H1 (cell line): ENCODE data around the gene ABHD16B. TPM values are rescaled to one million over a fixed set of nuclear protein-coding genes. Genes with fewer than 3 reads are reported as not detected.

ENCODE experiments used
- CTCF ChIA-PET: fragments of 300-600 bp; sonication (Branson Sonifier 250); formaldehyde crosslinking; loops from one replicate; lab custom pipeline; 2021; ENCODE audit not compliant: partially characterized antibody; lab: Charles Lee
- POLR2A ChIA-PET: fragments of 300-600 bp; sonication (Branson Sonifier 250); formaldehyde crosslinking; loops from one replicate; lab custom pipeline; 2021; ENCODE audit warnings: inconsistent platforms; ENCODE audit not compliant: partially characterized antibody; lab: Charles Lee
- DNase-seq, 2 experiments: peaks; one replicate each; pipeline versions ENCODE4 v3.0.0 to v3.0.0-alpha.2; 2010 to 2022; ENCODE audit warnings: low spot score in 2 of 2, low read depth in 1 of 2, mixed read lengths in 1 of 2
- FAIRE-seq: peaks from 2 replicates; lab custom pipeline; 2011; peaks lifted over from hg19 to GRCh38; lab: Jason Lieb, UNC
- H2AFZ ChIP-seq: 2 replicates; pipeline ENCODE4 v1.8.1; 2012; ENCODE audit warnings: low read length, inconsistent platforms
- H2AK5ac ChIP-seq: 2 replicates; pipeline ENCODE4 v1.6.1; 2013; ENCODE audit warnings: low read depth, low read length
- H2BK120ac ChIP-seq: replicated peaks from 2 replicates; pipeline ENCODE3; 2013; ENCODE audit warnings: low read depth, low read length, inconsistent platforms
- H2BK12ac ChIP-seq: 2 replicates; pipeline ENCODE4 v1.6.1; 2013; ENCODE audit warnings: low read depth, low read length
- H2BK15ac ChIP-seq: 2 replicates; pipeline ENCODE4 v1.6.1; 2013; ENCODE audit warnings: low read length
- H2BK20ac ChIP-seq: 2 replicates; pipeline ENCODE4 v1.6.1; 2013; ENCODE audit warnings: low read length
- H2BK5ac ChIP-seq: 2 replicates; pipeline ENCODE4 v1.6.1; 2013; ENCODE audit warnings: low read depth, low read length
- H3K14ac ChIP-seq: 2 replicates; pipeline ENCODE4 v1.6.1; 2013; ENCODE audit warnings: inconsistent platforms; ENCODE audit not compliant: insufficient read length
- H3K18ac ChIP-seq: 2 replicates; pipeline ENCODE4 v1.6.1; 2013; ENCODE audit warnings: low read length; ENCODE audit errors: extremely low read depth
- H3K23ac ChIP-seq: 2 replicates; pipeline ENCODE4 v1.6.1; 2013; ENCODE audit warnings: inconsistent platforms; ENCODE audit not compliant: insufficient read length
- H3K23me2 ChIP-seq: 2 replicates; pipeline ENCODE4 v1.6.1; 2013; ENCODE audit warnings: low read depth, low read length
- H3K27ac ChIP-seq: 2 replicates; pipeline ENCODE4 v1.6.1; 2011; ENCODE audit warnings: low read depth, low read length, inconsistent platforms
- H3K27me3 ChIP-seq, 4 experiments: replicated peaks in 1 of 4; 1 replicate in 1 of 4; 2 replicates in 3 of 4; pipeline versions ENCODE4 v1.6.1 to v1.8.1; 2011 to 2013; ENCODE audit warnings: low read length in 3 of 4, mild to moderate bottlenecking in 3 of 4, inconsistent platforms in 2 of 4, mixed read lengths in 2 of 4, moderate library complexity in 1 of 4; ENCODE audit not compliant: control insufficient read depth in 3 of 4, insufficient read depth in 3 of 4; ENCODE audit errors: extremely low read depth in 1 of 4
- H3K36me3 ChIP-seq, 4 experiments: 2 replicates each; pipeline versions ENCODE4 v1.6.1 to v1.8.1; 2011 to 2013; ENCODE audit warnings: mild to moderate bottlenecking in 4 of 4, low read length in 3 of 4, moderate library complexity in 2 of 4, control low read depth in 1 of 4, inconsistent platforms in 1 of 4; ENCODE audit not compliant: insufficient read depth in 4 of 4, control insufficient read depth in 2 of 4
- H3K4ac ChIP-seq: replicated peaks from 2 replicates; pipeline ENCODE3; 2013; ENCODE audit warnings: low read length, low read depth, mixed read lengths, inconsistent platforms; ENCODE audit not compliant: insufficient read length
- H3K4me1 ChIP-seq, 4 experiments: replicated peaks in 1 of 4; 1 replicate in 1 of 4; 2 replicates in 3 of 4; pipeline versions ENCODE4 v1.6.1 to v1.8.1; 2011 to 2013; ENCODE audit warnings: low read length in 3 of 4, inconsistent platforms in 2 of 4, mixed read lengths in 1 of 4; ENCODE audit not compliant: insufficient read depth in 4 of 4, control insufficient read depth in 3 of 4
- H3K4me2 ChIP-seq, 2 experiments: 2 replicates each; pipeline versions ENCODE4 v1.6.1 to v1.8.1; 2011 to 2013; ENCODE audit warnings: low read depth in 2 of 2, low read length in 2 of 2, control low read depth in 1 of 2, inconsistent platforms in 1 of 2, mild to moderate bottlenecking in 1 of 2; ENCODE audit not compliant: insufficient read depth in 1 of 2
- H3K4me3 ChIP-seq, 4 experiments: fragments of 200-600, 300-600 bp in 1 of 4; sonication (generic), shearing (Covaris generic), sonication (Bioruptor Twin) in 1 of 4; 2 replicates each; pipeline versions ENCODE4 v1.5.1 to v1.8.1; 2011 to 2016; ENCODE audit warnings: low read length in 4 of 4, low read depth in 3 of 4, control low read depth in 2 of 4, inconsistent platforms in 2 of 4, mild to moderate bottlenecking in 2 of 4, mixed read lengths in 1 of 4, moderate library complexity in 1 of 4; ENCODE audit not compliant: insufficient read depth in 2 of 4; ENCODE audit errors: extremely low read depth in 1 of 4
- H3K56ac ChIP-seq: replicated peaks from 2 replicates; pipeline ENCODE3; 2013; ENCODE audit warnings: low read depth, mild to moderate bottlenecking, mixed read lengths, low read length, inconsistent platforms; ENCODE audit not compliant: insufficient read length
- H3K79me1 ChIP-seq: 2 replicates; pipeline ENCODE4 v1.6.1; 2013; ENCODE audit warnings: low read depth, low read length, control low read depth
- H3K79me2 ChIP-seq, 2 experiments: 2 replicates each; pipeline versions ENCODE4 v1.6.1 to v1.8.1; 2012 to 2013; ENCODE audit warnings: low read length in 2 of 2, mild to moderate bottlenecking in 2 of 2, inconsistent platforms in 1 of 2; ENCODE audit not compliant: insufficient read depth in 2 of 2, control insufficient read depth in 1 of 2
- H3K9ac ChIP-seq, 4 experiments: replicated peaks in 1 of 4; 1 replicate in 1 of 4; 2 replicates in 3 of 4; pipeline versions ENCODE4 v1.6.1 to v1.8.1; 2011 to 2013; ENCODE audit warnings: low read depth in 3 of 4, low read length in 3 of 4, control low read depth in 2 of 4, mild to moderate bottlenecking in 2 of 4, moderate library complexity in 2 of 4, inconsistent platforms in 1 of 4; ENCODE audit errors: extremely low read depth in 1 of 4
- H3K9me3 ChIP-seq, 2 experiments: 2 replicates each; pipeline versions ENCODE4 v1.6.1 to v1.8.1; 2012 to 2013; ENCODE audit warnings: mild to moderate bottlenecking in 2 of 2, moderate library complexity in 2 of 2, control low read depth in 1 of 2, inconsistent platforms in 1 of 2, low read depth in 1 of 2, low read length in 1 of 2, mixed read lengths in 1 of 2; ENCODE audit not compliant: insufficient read depth in 2 of 2
- H4K20me1 ChIP-seq, 2 experiments: replicated peaks in 1 of 2; 2 replicates each; pipeline versions ENCODE3 to v1.8.1; 2011 to 2013; ENCODE audit warnings: inconsistent platforms in 2 of 2, low read length in 2 of 2, mild to moderate bottlenecking in 1 of 2; ENCODE audit not compliant: insufficient read depth in 2 of 2, control insufficient read depth in 1 of 2
- H4K5ac ChIP-seq: 2 replicates; pipeline ENCODE4 v1.6.1; 2013; ENCODE audit warnings: low read length, low read depth, mixed read lengths, inconsistent platforms; ENCODE audit not compliant: insufficient read length
- H4K8ac ChIP-seq: 2 replicates; pipeline ENCODE4 v1.8.0; 2013; ENCODE audit warnings: mild to moderate bottlenecking, moderate library complexity, low read length, inconsistent platforms; ENCODE audit not compliant: insufficient read depth; ENCODE audit errors: extremely low read depth
- H4K91ac ChIP-seq: replicated peaks from 2 replicates; pipeline ENCODE3; 2013; ENCODE audit warnings: low read length, mixed read lengths, inconsistent platforms; ENCODE audit not compliant: insufficient read length
- CHD2 ChIP-seq: IDR thresholded peaks from 2 replicates; pipeline ENCODE4 v1.6.1; 2012; ENCODE audit warnings: low read length, improper control_type of control experiment
- KDM1A ChIP-seq: fragments of 200-600, 300-600 bp; sonication (generic); IDR thresholded peaks from 2 replicates; pipeline ENCODE4 v1.7.1; 2016; ENCODE audit warnings: mild to moderate bottlenecking, low read length, borderline replicate concordance
- RAD21 ChIP-seq, 2 experiments: IDR thresholded peaks in 1 of 2; conservative IDR thresholded peaks in 1 of 2; 2 replicates each; pipeline ENCODE4 v1.6.1; 2011; ENCODE audit warnings: low read depth in 2 of 2, low read length in 2 of 2, improper control_type of control experiment in 1 of 2, inconsistent platforms in 1 of 2, mild to moderate bottlenecking in 1 of 2, moderate library complexity in 1 of 2
- WGBS, 2 experiments: shearing (Covaris generic) in 1 of 2; methylation state at CpG; one replicate each; pipeline versions ENCODE4 v1.1.6 to v1.1.7; 2013 to 2015; ENCODE audit warnings: low lambda C conversion rate in 2 of 2, mixed read lengths in 2 of 2, inconsistent platforms in 1 of 2, low coverage in 1 of 2, missing lambda C conversion rate in 1 of 2; ENCODE audit not compliant: insufficient replicate concordance in 2 of 2, insufficient coverage in 1 of 2, insufficient read length in 1 of 2; ENCODE audit errors: extremely low coverage in 1 of 2, missing lambda C conversion rate in 1 of 2; 5-methylcytosine and 5-hydroxymethylcytosine counted together
- polyA plus RNA-seq, 7 experiments: library from polyadenylated mRNA; depleted of rRNA in 3 of 7; stranded (reverse) in 5 of 7; unstranded in 2 of 7; fragments of >200 nt in 5 of 7; fragments of 200-250 nt in 2 of 7; gene quantifications; 1 replicate in 5 of 7; 2 replicates in 1 of 7; 4 replicates in 1 of 7; pipeline versions ENCODE4 v1.2.1 to v1.2.3, GENCODE V29; 2011 to 2013; ENCODE audit warnings: missing spikeins in 2 of 7, mixed read lengths in 2 of 7
- total RNA-seq: library from RNA; stranded (reverse); fragmentation: NEBNext Ultra II Directional; extraction: Animal tissue kit (Norgen Biotek cat#: 25700); gene quantifications from 2 replicates; pipeline ENCODE4 v1.2.1, GENCODE V29; 2021

Gene ABHD16B
- total and polyA plus RNA-seq, 2 of the 8 experiments (the other 6 are each of a cell fraction or from before 2014, with no cell fraction given): not detected

- WGBS, 2 experiments: 0% methylated on average over 5 of the region's 147 CpGs; no CpG with 5 or more reads in 1 of the 2 experiments
- H2AFZ ChIP-seq: no peak within 1 kb of the TSS; the same call in 1 of the 2 replicates
- TF ChIP-seq KDM1A: no peak
- TF ChIP-seq CHD2: no peak
- TF ChIP-seq RAD21 (IDR thresholded peaks at IDR 0.05 in 1 of 2, conservative IDR thresholded peaks at IDR 0.05 in 1 of 2; ENCODE audit: low read depth in 2 of 2, low read length in 2 of 2): no peak
Observed at GRCh38 chr20:63830841-63831588, 30.3 kb upstream of the ABHD16B start, which contains the start of gene ZBTB46. Gene ZBTB46 (minus strand): TSS chr20:63831264. CDS start chr20:63790757, 40,507 bp downstream.

More at GRCh38 chr20:63830841-63831588, 30.3 kb upstream of the ABHD16B start, which contains the start of gene ZBTB46:
- H3K27me3 ChIP-seq: peaks cover 14 to 36% (median 28%) of the 10 kb centered on the region in 4 experiments; a peak in 6 of 7 replicates
- ChIA-PET POLR2A (interaction anchor here (0.6 kb wide), 1 partner anchor 354 kb away, joined by 3 read pairs; no protein-coding TSS in a partner anchor), CTCF (no interaction called here)
- H3K14ac ChIP-seq: no peak within 1 kb of the TSS
- FAIRE-seq: no peak
- peak within 1 kb of the TSS; percentile 22 for H3K56ac ChIP-seq
- H3K23me2 ChIP-seq: peaks cover 15% of the 10 kb centered on the region; the same call in 1 of the 2 replicates
- peak within 1 kb of the TSS; percentile 65 for H4K91ac ChIP-seq
- peak within 1 kb of the TSS; percentile 54 to 80 (median 56) for H3K4me3 ChIP-seq
- no peak within 1 kb of the TSS for H3K23ac ChIP-seq
- peaks cover 7% of the 10 kb centered on the region for H3K79me1 ChIP-seq
- no peaks in the 10 kb centered on the region for H3K9me3 ChIP-seq
- no peaks in the 10 kb centered on the region; a peak in 1 of 8 replicates for H3K36me3 ChIP-seq
- peaks cover 4 to 30% (median 21%) of the 10 kb centered on the region in 4 experiments for H3K4me1 ChIP-seq
- H4K20me1 ChIP-seq: peaks cover 5 to 17% of the 10 kb centered on the region in 2 experiments
- H2BK5ac ChIP-seq: no peak within 1 kb of the TSS
- H2BK20ac ChIP-seq: no peak within 1 kb of the TSS
- H2BK12ac ChIP-seq: no peak within 1 kb of the TSS
- no peak within 1 kb of the TSS for H3K4ac ChIP-seq
- peak within 1 kb of the TSS in 2 of 4 experiments; percentile 41 to 61; a peak in 3 of 7 replicates for H3K9ac ChIP-seq
- no peak within 1 kb of the TSS for H4K5ac ChIP-seq
- H3K4me2 ChIP-seq: peak within 1 kb of the TSS; percentile 79 to 96
- peak within 1 kb of the TSS; percentile 71; the same call in 1 of the 2 replicates for H3K18ac ChIP-seq
- no peak for DNase-seq
- no peak within 1 kb of the TSS for H2BK15ac ChIP-seq
- peaks cover 7 to 34% of the 10 kb centered on the region in 2 experiments for H3K79me2 ChIP-seq
- H2AK5ac ChIP-seq: no peak within 1 kb of the TSS
- peak within 1 kb of the TSS; percentile 88 for H4K8ac ChIP-seq
- no peak within 1 kb of the TSS for H3K27ac ChIP-seq
- no peak within 1 kb of the TSS for H2BK120ac ChIP-seq
